GM12878 (cell line): Measurements from ENCODE around the gene NPR1. TPM values are rescaled to one million over a fixed set of nuclear protein-coding genes. Genes with fewer than 3 reads are reported as not detected.
A peak's percentile ranks its signal among the peaks of the same experiment; 100 is the strongest.

Experiments used
- CEBPB ChIP-seq, 2 experiments: fragments of 150-350 bp in 1 of 2; IDR thresholded peaks; 2 replicates each; pipeline ENCODE4 v1.6.1; 2012 to 2014; ENCODE audit warnings: low read depth in 2 of 2, low read length in 2 of 2, borderline replicate concordance in 1 of 2, inconsistent platforms in 1 of 2
- E4F1 ChIP-seq: fragments of 450-650 bp; IDR thresholded peaks from 2 replicates; pipeline ENCODE4 v1.6.1; 2018; ENCODE audit warnings: borderline replicate concordance, mild to moderate bottlenecking; ENCODE audit not compliant: partially characterized antibody
- ELK1 ChIP-seq: IDR thresholded peaks from 2 replicates; pipeline ENCODE4 v1.6.1; 2012; ENCODE audit warnings: low read depth, low read length, improper control_type of control experiment
- ESRRA ChIP-seq: IDR thresholded peaks from 2 replicates; pipeline ENCODE4 v1.6.1; 2012; ENCODE audit warnings: mild to moderate bottlenecking, low read length, improper control_type of control experiment
- GATAD2B ChIP-seq: fragments of 450-650 bp; conservative IDR thresholded peaks from 2 replicates; pipeline ENCODE4 v1.6.1; 2017; ENCODE audit warnings: low read depth, mild to moderate bottlenecking, moderate library complexity
- HCFC1 ChIP-seq: fragments of 150-350 bp; IDR thresholded peaks from 2 replicates; pipeline ENCODE4 v1.6.1; 2014; ENCODE audit warnings: low read length
- IKZF1 ChIP-seq: fragments of 450-650 bp; conservative IDR thresholded peaks from 2 replicates; pipeline ENCODE4 v1.6.1; 2017; ENCODE audit warnings: antibody characterized with exemption, mild to moderate bottlenecking
- IRF4 ChIP-seq: IDR thresholded peaks from 2 replicates; pipeline ENCODE4 v1.6.1; 2011; ENCODE audit warnings: low read depth, low read length
- PAX8 ChIP-seq: fragments of 450-650 bp; IDR thresholded peaks from 2 replicates; pipeline ENCODE4 v1.6.1; 2017; ENCODE audit warnings: mild to moderate bottlenecking, moderate library complexity
- POLR2A ChIP-seq: IDR thresholded peaks from 2 replicates; pipeline ENCODE4 v1.6.1; 2011; ENCODE audit warnings: low read depth, mild to moderate bottlenecking, low read length
- RB1 ChIP-seq: fragments of 450-650 bp; formaldehyde crosslinking; IDR thresholded peaks from 2 replicates; pipeline ENCODE4 v1.6.1; 2017; ENCODE audit warnings: mild to moderate bottlenecking, borderline replicate concordance
- RBBP5 ChIP-seq: fragments of 200-600 bp; sonication (generic); conservative IDR thresholded peaks from 2 replicates; pipeline ENCODE4 v1.6.1; 2016
- SIX5 ChIP-seq: IDR thresholded peaks from 2 replicates; pipeline ENCODE4 v1.6.1; 2011; ENCODE audit warnings: mild to moderate bottlenecking, low read depth, low read length, moderate library complexity; ENCODE audit not compliant: severe bottlenecking
- SP1 ChIP-seq: IDR thresholded peaks from one replicate; pipeline ENCODE4 v1.6.1; 2011; ENCODE audit warnings: low read depth, low read length
- ZBED1 ChIP-seq: IDR thresholded peaks from 2 replicates; pipeline ENCODE4 v1.6.1; 2016; ENCODE audit warnings: borderline replicate concordance
- ZBTB11 ChIP-seq: fragments of 450-650 bp; formaldehyde crosslinking; IDR thresholded peaks from 2 replicates; pipeline ENCODE4 v1.5.0; 2022; ENCODE audit warnings: mild to moderate bottlenecking, missing genetic modification characterization
- ZNF687 ChIP-seq: fragments of 450-650 bp; IDR thresholded peaks from 2 replicates; pipeline ENCODE4 v1.6.1; 2017; ENCODE audit warnings: mild to moderate bottlenecking, moderate library complexity
- polyA plus RNA-seq, 11 experiments: library from polyadenylated mRNA; depleted of rRNA in 4 of 11; unstranded in 6 of 11; stranded (reverse) in 5 of 11; fragments of >200 nt; fragmentation: Nextera tagmentation in 4 of 11; fragmentation: Illumina TruSeq in 1 of 11; extraction: Ambion mirVana in 4 of 11; extraction: Trizol in 1 of 11; gene quantifications; 1 replicate in 1 of 11; 2 replicates in 10 of 11; pipeline versions ENCODE4 v1.2.1 to v1.2.3, GENCODE V29; 2011 to 2016; ENCODE audit warnings: inconsistent platforms in 2 of 11, missing spikeins in 2 of 11, low read depth in 1 of 11
- total RNA-seq, 4 experiments: library from RNA; depleted of rRNA in 3 of 4; stranded (reverse); fragments of >200 nt in 3 of 4; fragmentation: Illumina TruSeq in 1 of 4; extraction: Trizol in 1 of 4; gene quantifications; 2 replicates each; pipeline versions ENCODE4 v1.2.1 to v1.2.3, GENCODE V29; 2013 to 2021

NPR1 gene
- total and polyA plus RNA-seq, 10 of the 15 experiments (the other 5 are each of a cell fraction or from before 2014, with no cell fraction given) = 0.09 to 2.1 (median 0.28) TPM; not detected in 1

GRCh38 chr1:153633754-153634665 is 44.5 kb upstream of the NPR1 start, which contains the start of gene CHTOP (continued):
- no peak for TF ChIP-seq RBBP5
- TF ChIP-seq ZBED1 = peak; percentile 47; the same call in 1 of the 2 replicates
- no peak for TF ChIP-seq CEBPB (IDR thresholded peaks at IDR 0.05; ENCODE audit: borderline replicate concordance in 1 of 2, low read depth in 2 of 2, low read length in 2 of 2)
- no peak for TF ChIP-seq ESRRA
- peak; percentile 87 for TF ChIP-seq IKZF1
- peak; percentile 44 for TF ChIP-seq SIX5
- peak; percentile 58; the same call in 1 of the 2 replicates for TF ChIP-seq ELK1
- peak; percentile 48 for TF ChIP-seq HCFC1
- no peak for TF ChIP-seq PAX8
- TF ChIP-seq RB1 = peak; percentile 84; the same call in 1 of the 2 replicates
- TF ChIP-seq SP1 = peak; percentile 51
- TF ChIP-seq ZBTB11 (CRISPR knock-in tag) = no peak
- peak; percentile 98 for TF ChIP-seq POLR2A
- 0 out of 2 replicates have a peak, but pooled peaks have one; percentile 18 for TF ChIP-seq IRF4
- TF ChIP-seq GATAD2B = peak; percentile 69
- peak; percentile 85 for TF ChIP-seq ZNF687
- no peak for TF ChIP-seq E4F1
